ENCODE measurements around the gene UBE2E1.

UBE2E1 gene

GRCh38 chr3:23919628-23920027, 113.9 kb downstream of the UBE2E1 start:
- no peak overlapping the region for H3K27ac ChIP-seq (ENCODE audit: low read depth, low read length)
- H3K36me3 ChIP-seq (ENCODE audit: control insufficient read depth, insufficient read depth, low read length) = peaks cover 38% of the 10 kb centered on the region
- H3K9me3 ChIP-seq (ENCODE audit: control insufficient read depth, insufficient read depth, low read depth, low read length) = no peaks in the 10 kb centered on the region
- peaks cover 17% of the 10 kb centered on the region for H3K4me1 ChIP-seq (ENCODE audit: control insufficient read depth, insufficient read depth, low read length)
- no peak overlapping the region for H3K9ac ChIP-seq (ENCODE audit: low read length)
- H3K4me3 ChIP-seq (ENCODE audit: low read depth, low read length) = no peak overlapping the region; the same call in 1 of the 2 replicates
- H3K27me3 ChIP-seq (ENCODE audit: control insufficient read depth, insufficient read depth, low read length) = no peaks in the 10 kb centered on the region

GRCh38 chr3:23920151-23920655, 114.4 kb downstream of the UBE2E1 start:
- Histone ChIP-seq H3K9ac (ENCODE audit: low read length) (no peak overlapping the region), H3K36me3 (ENCODE audit: control insufficient read depth, insufficient read depth, low read length) (peaks cover 38% of the 10 kb centered on the region), H3K27me3 (ENCODE audit: control insufficient read depth, insufficient read depth, low read length) (no peaks in the 10 kb centered on the region), H3K9me3 (ENCODE audit: control insufficient read depth, insufficient read depth, low read depth, low read length) (no peaks in the 10 kb centered on the region), H3K4me1 (ENCODE audit: control insufficient read depth, insufficient read depth, low read length) (peaks cover 12% of the 10 kb centered on the region), H3K27ac (ENCODE audit: low read depth, low read length) (no peak overlapping the region), H3K4me3 (ENCODE audit: low read depth, low read length) (no peak overlapping the region)

- H3K4me3 ChIP-seq (ENCODE audit: low read depth, low read length) = no peak overlapping the region
- H3K4me1 ChIP-seq (ENCODE audit: control insufficient read depth, insufficient read depth, low read length) = peaks cover 6% of the 10 kb centered on the region
- H3K9ac ChIP-seq (ENCODE audit: low read length) = no peak overlapping the region
- no peak overlapping the region for H3K27ac ChIP-seq (ENCODE audit: low read depth, low read length)
- peaks cover 38% of the 10 kb centered on the region for H3K36me3 ChIP-seq (ENCODE audit: control insufficient read depth, insufficient read depth, low read length)
- no peaks in the 10 kb centered on the region for H3K9me3 ChIP-seq (ENCODE audit: control insufficient read depth, insufficient read depth, low read depth, low read length)
- H3K27me3 ChIP-seq (ENCODE audit: control insufficient read depth, insufficient read depth, low read length) = no peaks in the 10 kb centered on the region
Measured at GRCh38 chr3:23921052-23921511, 115.3 kb downstream of the UBE2E1 start.

- no peak overlapping the region for H3K27ac ChIP-seq (ENCODE audit: low read depth, low read length)
Measured at GRCh38 chr3:23923786-23924185, 118.0 kb downstream of the UBE2E1 start.

GRCh38 chr3:23926246-23926645, 120.5 kb downstream of the UBE2E1 start:
- no peak overlapping the region for H3K4me3 ChIP-seq (ENCODE audit: low read depth, low read length)
- H3K27me3 ChIP-seq (ENCODE audit: control insufficient read depth, insufficient read depth, low read length) = no peaks in the 10 kb centered on the region
- H3K36me3 ChIP-seq (ENCODE audit: control insufficient read depth, insufficient read depth, low read length) = peaks cover 3% of the 10 kb centered on the region; the same call in 1 of the 2 replicates
- H3K9ac ChIP-seq (ENCODE audit: low read length) = no peak overlapping the region
- H3K4me1 ChIP-seq (ENCODE audit: control insufficient read depth, insufficient read depth, low read length) = peaks cover 9% of the 10 kb centered on the region
- no peak overlapping the region for H3K27ac ChIP-seq (ENCODE audit: low read depth, low read length)
- no peaks in the 10 kb centered on the region for H3K9me3 ChIP-seq (ENCODE audit: control insufficient read depth, insufficient read depth, low read depth, low read length)

More at GRCh38 chr3:23923786-23924185, 118.0 kb downstream of the UBE2E1 start:
- no peak overlapping the region for H3K4me3 ChIP-seq (ENCODE audit: low read depth, low read length)
- no peaks in the 10 kb centered on the region for H3K9me3 ChIP-seq (ENCODE audit: control insufficient read depth, insufficient read depth, low read depth, low read length)
- H3K4me1 ChIP-seq (ENCODE audit: control insufficient read depth, insufficient read depth, low read length) = peaks cover 6% of the 10 kb centered on the region
- H3K9ac ChIP-seq (ENCODE audit: low read length) = no peak overlapping the region
- H3K36me3 ChIP-seq (ENCODE audit: control insufficient read depth, insufficient read depth, low read length) = peaks cover 23% of the 10 kb centered on the region
- H3K27me3 ChIP-seq (ENCODE audit: control insufficient read depth, insufficient read depth, low read length) = no peaks in the 10 kb centered on the region

- no peak overlapping the region for H3K9ac ChIP-seq (ENCODE audit: low read length)
- peaks cover 12% of the 10 kb centered on the region for H3K4me1 ChIP-seq (ENCODE audit: control insufficient read depth, insufficient read depth, low read length)
- H3K27ac ChIP-seq (ENCODE audit: low read depth, low read length) = no peak overlapping the region
- H3K9me3 ChIP-seq (ENCODE audit: control insufficient read depth, insufficient read depth, low read depth, low read length) = no peaks in the 10 kb centered on the region
- no peaks in the 10 kb centered on the region for H3K27me3 ChIP-seq (ENCODE audit: control insufficient read depth, insufficient read depth, low read length)
- H3K36me3 ChIP-seq (ENCODE audit: control insufficient read depth, insufficient read depth, low read length) = no peaks in the 10 kb centered on the region
- no peak overlapping the region for H3K4me3 ChIP-seq (ENCODE audit: low read depth, low read length)
Measured at GRCh38 chr3:23926736-23927135, 121.0 kb downstream of the UBE2E1 start.

GRCh38 chr3:23928524-23928923, 122.8 kb downstream of the UBE2E1 start:
- Histone ChIP-seq H3K27me3 (ENCODE audit: control insufficient read depth, insufficient read depth, low read length) (no peaks in the 10 kb centered on the region), H3K4me1 (ENCODE audit: control insufficient read depth, insufficient read depth, low read length) (peaks cover 12% of the 10 kb centered on the region), H3K36me3 (ENCODE audit: control insufficient read depth, insufficient read depth, low read length) (no peaks in the 10 kb centered on the region), H3K4me3 (ENCODE audit: low read depth, low read length) (no peak overlapping the region), H3K9me3 (ENCODE audit: control insufficient read depth, insufficient read depth, low read depth, low read length) (no peaks in the 10 kb centered on the region), H3K27ac (ENCODE audit: low read depth, low read length) (no peak overlapping the region), H3K9ac (ENCODE audit: low read length) (no peak overlapping the region)

- no peak overlapping the region for H3K9ac ChIP-seq (ENCODE audit: low read length)
- H3K27ac ChIP-seq (ENCODE audit: low read depth, low read length) = no peak overlapping the region
- H3K27me3 ChIP-seq (ENCODE audit: control insufficient read depth, insufficient read depth, low read length) = no peaks in the 10 kb centered on the region
- H3K4me3 ChIP-seq (ENCODE audit: low read depth, low read length) = no peak overlapping the region
- no peaks in the 10 kb centered on the region for H3K36me3 ChIP-seq (ENCODE audit: control insufficient read depth, insufficient read depth, low read length)
- H3K4me1 ChIP-seq (ENCODE audit: control insufficient read depth, insufficient read depth, low read length) = peaks cover 6% of the 10 kb centered on the region
- no peaks in the 10 kb centered on the region for H3K9me3 ChIP-seq (ENCODE audit: control insufficient read depth, insufficient read depth, low read depth, low read length)
Measured at GRCh38 chr3:23931597-23931996, 125.8 kb downstream of the UBE2E1 start.

- H3K4me1 ChIP-seq (ENCODE audit: control insufficient read depth, insufficient read depth, low read length) = peaks cover 6% of the 10 kb centered on the region
- no peaks in the 10 kb centered on the region for H3K9me3 ChIP-seq (ENCODE audit: control insufficient read depth, insufficient read depth, low read depth, low read length)
- no peak overlapping the region for H3K9ac ChIP-seq (ENCODE audit: low read length)
- no peaks in the 10 kb centered on the region for H3K27me3 ChIP-seq (ENCODE audit: control insufficient read depth, insufficient read depth, low read length)
- H3K36me3 ChIP-seq (ENCODE audit: control insufficient read depth, insufficient read depth, low read length) = no peaks in the 10 kb centered on the region
- H3K4me3 ChIP-seq (ENCODE audit: low read depth, low read length) = no peak overlapping the region
- H3K27ac ChIP-seq (ENCODE audit: low read depth, low read length) = no peak overlapping the region
Measured at GRCh38 chr3:23932571-23932970, 126.8 kb downstream of the UBE2E1 start.

- Histone ChIP-seq H3K9ac (ENCODE audit: low read length) (no peak overlapping the region), H3K4me3 (ENCODE audit: low read depth, low read length) (no peak overlapping the region), H3K36me3 (ENCODE audit: control insufficient read depth, insufficient read depth, low read length) (no peaks in the 10 kb centered on the region), H3K4me1 (ENCODE audit: control insufficient read depth, insufficient read depth, low read length) (peaks cover 6% of the 10 kb centered on the region), H3K27ac (ENCODE audit: low read depth, low read length) (no peak overlapping the region), H3K27me3 (ENCODE audit: control insufficient read depth, insufficient read depth, low read length) (no peaks in the 10 kb centered on the region), H3K9me3 (ENCODE audit: control insufficient read depth, insufficient read depth, low read depth, low read length) (peaks cover 2% of the 10 kb centered on the region; the same call in 1 of the 2 replicates)
Measured at GRCh38 chr3:23934253-23934652, 128.5 kb downstream of the UBE2E1 start.

- no peak overlapping the region for H3K4me3 ChIP-seq (ENCODE audit: low read depth, low read length)
- H3K9me3 ChIP-seq (ENCODE audit: control insufficient read depth, insufficient read depth, low read depth, low read length) = peaks cover 2% of the 10 kb centered on the region; the same call in 1 of the 2 replicates
- H3K36me3 ChIP-seq (ENCODE audit: control insufficient read depth, insufficient read depth, low read length) = no peaks in the 10 kb centered on the region
- H3K27ac ChIP-seq (ENCODE audit: low read depth, low read length) = no peak overlapping the region
- H3K27me3 ChIP-seq (ENCODE audit: control insufficient read depth, insufficient read depth, low read length) = no peaks in the 10 kb centered on the region
- H3K4me1 ChIP-seq (ENCODE audit: control insufficient read depth, insufficient read depth, low read length) = no peaks in the 10 kb centered on the region
- H3K9ac ChIP-seq (ENCODE audit: low read length) = no peak overlapping the region
Measured at GRCh38 chr3:23937296-23937695, 131.5 kb downstream of the UBE2E1 start.
